GM12872 (cell line): ENCODE results near the gene PHLDA3.

Source experiments
- TF ChIP-seq, protein P1 (sequence below): IDR thresholded peaks from 3 replicates; pipeline ENCODE4 v1.5.1; 2011; ENCODE audit warnings: low read depth, mild to moderate bottlenecking, low read length, moderate library complexity; ENCODE audit not compliant: insufficient read depth

The PHLDA3 gene

DNA sequence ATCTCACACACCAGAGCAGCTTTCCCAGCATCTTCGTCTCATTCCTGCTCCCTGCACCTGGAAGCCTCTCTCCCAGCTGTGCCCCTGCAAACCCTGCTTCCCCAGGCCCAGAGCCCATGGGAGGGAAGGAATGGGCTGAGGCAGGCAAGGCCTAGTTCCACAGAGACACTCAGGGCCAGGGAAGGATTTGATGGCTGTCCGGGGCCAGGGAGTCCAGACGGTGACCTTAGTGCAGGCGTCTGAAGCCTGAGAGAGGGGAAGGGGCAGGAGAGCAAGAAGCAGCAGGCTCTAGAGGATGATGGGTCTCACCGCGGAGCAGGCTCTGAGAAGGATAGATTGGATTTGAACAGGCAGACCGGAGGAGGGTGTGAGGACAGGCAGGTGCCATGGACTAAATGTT is 25.2 kb downstream of the PHLDA3 start:
- TF ChIP-seq, protein P1, sequence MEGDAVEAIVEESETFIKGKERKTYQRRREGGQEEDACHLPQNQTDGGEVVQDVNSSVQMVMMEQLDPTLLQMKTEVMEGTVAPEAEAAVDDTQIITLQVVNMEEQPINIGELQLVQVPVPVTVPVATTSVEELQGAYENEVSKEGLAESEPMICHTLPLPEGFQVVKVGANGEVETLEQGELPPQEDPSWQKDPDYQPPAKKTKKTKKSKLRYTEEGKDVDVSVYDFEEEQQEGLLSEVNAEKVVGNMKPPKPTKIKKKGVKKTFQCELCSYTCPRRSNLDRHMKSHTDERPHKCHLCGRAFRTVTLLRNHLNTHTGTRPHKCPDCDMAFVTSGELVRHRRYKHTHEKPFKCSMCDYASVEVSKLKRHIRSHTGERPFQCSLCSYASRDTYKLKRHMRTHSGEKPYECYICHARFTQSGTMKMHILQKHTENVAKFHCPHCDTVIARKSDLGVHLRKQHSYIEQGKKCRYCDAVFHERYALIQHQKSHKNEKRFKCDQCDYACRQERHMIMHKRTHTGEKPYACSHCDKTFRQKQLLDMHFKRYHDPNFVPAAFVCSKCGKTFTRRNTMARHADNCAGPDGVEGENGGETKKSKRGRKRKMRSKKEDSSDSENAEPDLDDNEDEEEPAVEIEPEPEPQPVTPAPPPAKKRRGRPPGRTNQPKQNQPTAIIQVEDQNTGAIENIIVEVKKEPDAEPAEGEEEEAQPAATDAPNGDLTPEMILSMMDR: no peak

DNA sequence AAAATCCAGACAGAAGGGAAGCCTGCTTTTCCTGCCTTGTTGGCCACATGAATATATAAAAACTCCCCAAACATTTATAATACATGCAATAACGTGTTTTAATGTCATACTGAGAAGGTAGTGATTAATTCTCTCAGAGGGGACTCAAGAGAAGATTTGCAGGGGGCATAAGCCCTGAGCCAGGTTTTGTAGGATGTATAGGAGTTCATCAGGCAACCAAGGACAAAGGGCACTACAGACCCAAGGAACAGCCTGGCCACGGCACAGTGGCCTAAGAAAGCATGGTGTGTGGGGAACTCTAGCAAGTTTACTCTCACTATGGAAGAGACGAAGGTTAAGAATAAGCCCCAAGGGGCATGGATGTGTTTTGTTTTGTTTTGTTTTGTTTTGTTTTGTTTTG is 32.0 kb downstream of the PHLDA3 start:
- TF ChIP-seq, protein P1: no peak

DNA sequence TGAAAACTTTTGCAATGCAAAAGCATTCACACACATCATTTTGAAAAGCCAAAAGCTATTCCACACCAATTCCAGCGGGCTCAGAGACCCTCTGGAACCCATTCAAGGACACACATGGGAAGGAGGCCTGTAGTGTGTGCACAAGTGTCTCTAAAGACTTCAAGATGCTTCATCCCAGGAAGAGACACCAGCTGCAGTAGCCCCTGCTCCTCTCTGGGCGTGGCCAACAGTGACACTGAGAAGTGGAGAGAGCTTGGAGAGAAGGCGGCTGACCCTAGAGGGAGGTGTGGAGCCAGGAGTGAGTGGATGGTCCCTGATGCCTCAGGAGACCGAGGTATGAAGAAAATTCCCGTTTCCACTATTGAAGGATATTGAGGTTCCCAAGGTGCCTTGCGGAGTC is 32.6 kb downstream of the PHLDA3 start:
- TF ChIP-seq, protein P1: peak; percentile 17; the same call in 1 of the 3 replicates

DNA sequence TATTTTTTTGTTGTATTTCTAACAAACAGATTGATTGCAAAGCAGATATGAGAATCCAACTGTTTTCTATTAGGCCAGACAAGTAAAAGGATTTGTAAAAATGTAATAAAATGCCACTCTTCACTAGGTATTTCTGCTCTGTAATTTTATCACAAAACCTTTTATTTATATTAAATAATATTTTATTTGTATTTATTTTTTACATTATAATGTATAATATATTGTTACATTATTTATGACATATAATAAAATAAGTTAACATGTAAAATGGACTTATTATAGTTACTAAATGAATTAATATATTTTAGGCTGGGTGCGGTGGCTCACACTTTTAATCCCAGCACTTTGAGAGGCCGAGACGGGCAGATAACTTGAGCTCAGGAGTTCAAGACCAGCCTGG is 34.7 kb downstream of the PHLDA3 start:
- TF ChIP-seq, protein P1: no peak

DNA sequence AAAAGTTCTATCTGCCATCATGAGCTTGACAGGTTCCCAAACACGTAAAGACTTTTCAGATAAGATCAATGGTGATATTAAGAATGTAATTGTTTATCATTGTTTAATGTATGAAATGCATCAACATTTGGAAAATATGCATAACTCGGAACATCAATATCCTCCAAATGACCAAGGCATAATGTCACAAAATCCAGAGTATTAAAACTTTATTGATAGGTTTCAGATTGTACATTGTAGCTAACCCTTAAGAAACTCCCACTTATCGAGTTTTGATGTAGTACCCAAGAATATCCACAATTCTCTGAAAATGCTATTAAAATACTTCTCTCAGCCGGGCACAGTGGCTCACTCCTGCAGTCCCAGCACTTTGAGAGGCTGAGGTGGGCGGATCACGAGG is 35.4 kb downstream of the PHLDA3 start:
- TF ChIP-seq, protein P1: no peak

DNA sequence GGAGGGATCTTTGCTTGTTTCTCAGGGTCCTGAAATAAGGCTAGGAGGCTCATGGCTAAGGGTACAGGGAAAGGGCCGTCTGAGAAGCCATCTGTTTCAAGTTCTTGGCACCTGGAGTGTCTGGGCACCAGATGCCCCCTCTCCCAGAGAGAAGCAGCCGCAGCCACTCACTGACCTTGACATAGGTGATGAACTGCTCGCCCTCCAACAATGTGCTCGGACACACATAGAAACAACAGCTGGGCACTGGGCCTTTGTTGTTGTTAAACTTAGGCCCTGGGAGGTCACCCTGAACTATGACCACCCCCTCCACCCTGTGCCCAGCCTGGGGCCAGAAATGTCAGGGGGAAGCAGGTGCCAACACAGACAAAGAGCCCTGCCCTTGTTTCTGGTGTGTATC is 38.2 kb downstream of the PHLDA3 start:
- TF ChIP-seq, protein P1: no peak

DNA sequence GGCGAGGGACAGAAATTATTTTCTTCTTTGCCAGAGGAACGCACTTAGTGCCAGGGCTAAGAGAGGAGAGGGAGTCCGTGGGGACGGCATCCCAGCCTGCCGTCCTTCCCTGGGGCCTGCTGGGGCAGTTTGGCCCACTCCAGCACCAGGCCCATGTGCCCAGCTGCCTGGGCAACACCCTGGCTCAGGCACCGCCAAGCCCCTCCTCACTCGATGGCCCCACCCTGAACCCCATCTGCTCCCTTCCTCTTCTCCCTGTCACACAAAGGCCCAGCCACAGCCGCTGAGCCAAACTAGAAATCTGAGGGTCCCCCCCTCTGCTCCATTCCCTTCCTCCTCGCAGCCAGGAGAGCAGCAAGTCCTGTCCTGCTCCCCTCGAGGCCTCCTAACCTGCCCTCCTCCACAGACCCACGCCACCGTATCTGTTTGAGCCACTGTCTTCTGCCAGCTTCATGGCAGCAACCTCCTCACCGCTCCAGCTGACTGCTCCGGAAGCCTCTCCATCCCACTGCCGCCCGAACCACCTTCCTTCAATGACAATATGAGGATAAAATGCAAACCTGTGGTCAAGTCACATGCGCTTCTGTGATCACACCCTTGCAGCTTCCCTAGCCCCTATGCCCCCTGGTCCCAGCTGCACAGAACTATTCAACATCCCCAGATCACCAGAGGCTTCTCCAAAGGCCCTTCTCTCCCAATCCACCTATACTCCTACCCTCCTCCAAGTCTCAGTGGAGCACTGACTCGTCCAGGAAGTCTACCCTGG is 39.1 kb downstream of the PHLDA3 start:
- TF ChIP-seq, protein P1: no peak
